Karpas-422 (cell line): ENCODE measurements around the gene ALOXE3. TPM values are rescaled to one million over a fixed set of nuclear protein-coding genes. Genes with fewer than 3 reads are reported as not detected.

Source experiments
- DNase-seq: peaks from one replicate; pipeline ENCODE4 v3.0.0-alpha.2; 2015
- H2AFZ ChIP-seq: fragments of 200-600 bp; sonication (generic); 2 replicates; pipeline ENCODE4 v1.6.1; 2014; ENCODE audit warnings: antibody characterized with exemption, low read length, mixed read lengths
- H3K27ac ChIP-seq: fragments of 200-600 bp; sonication (generic); 2 replicates; pipeline ENCODE4 v1.5.1; 2014; ENCODE audit warnings: mild to moderate bottlenecking, low read length, moderate library complexity
- H3K27me3 ChIP-seq: fragments of 200-600 bp; sonication (generic); 2 replicates; pipeline ENCODE4 v1.6.1; 2014; ENCODE audit warnings: low read length, mixed read lengths
- H3K36me3 ChIP-seq: fragments of 200-600 bp; sonication (generic); 2 replicates; pipeline ENCODE4 v1.6.1; 2014; ENCODE audit warnings: low read length, mixed read lengths; ENCODE audit not compliant: insufficient read depth
- H3K4me1 ChIP-seq: fragments of 200-600 bp; sonication (generic); 2 replicates; pipeline ENCODE4 v1.6.1; 2014; ENCODE audit warnings: mild to moderate bottlenecking, low read length, mixed read lengths
- H3K4me2 ChIP-seq: fragments of 200-600 bp; sonication (generic); 2 replicates; pipeline ENCODE4 v1.6.1; 2014; ENCODE audit warnings: low read length, low read depth, mild to moderate bottlenecking; ENCODE audit not compliant: poor library complexity, severe bottlenecking
- H3K4me3 ChIP-seq: fragments of 200-600 bp; sonication (generic); 2 replicates; pipeline ENCODE4 v1.5.1; 2014; ENCODE audit warnings: mild to moderate bottlenecking, antibody characterized with exemption, low read length, mixed read lengths
- H3K79me2 ChIP-seq: fragments of 200-600 bp; sonication (generic); 2 replicates; pipeline ENCODE4 v1.6.1; 2014; ENCODE audit warnings: mild to moderate bottlenecking, low read length, mixed read lengths
- H3K9ac ChIP-seq: fragments of 200-600 bp; sonication (generic); 2 replicates; pipeline ENCODE4 v1.6.0; 2014; ENCODE audit warnings: low read length
- H3K9me2 ChIP-seq: fragments of 200-600 bp; sonication (generic), shearing (Covaris generic); replicated peaks from 2 replicates; pipeline ENCODE4 v1.6.0; 2014; ENCODE audit warnings: mild to moderate bottlenecking, low read length, moderate library complexity; ENCODE audit not compliant: insufficient read depth
- H3K9me3 ChIP-seq: fragments of 300-700, 200-600 bp; sonication (generic); 2 replicates; pipeline ENCODE4 v1.6.1; 2014; ENCODE audit warnings: low read length, mixed read lengths
- H4K20me1 ChIP-seq: fragments of 200-600 bp; sonication (generic); 2 replicates; pipeline ENCODE4 v1.6.1; 2014; ENCODE audit warnings: mild to moderate bottlenecking, antibody characterized with exemption, low read length, low read depth; ENCODE audit not compliant: insufficient read depth
- total RNA-seq: library from RNA; depleted of rRNA; stranded (reverse); fragments of >200 nt; shearing (Covaris generic); gene quantifications from 2 replicates; pipeline ENCODE4 v1.2.3, GENCODE V29; 2014; ENCODE audit warnings: low replicate concordance

The ALOXE3 gene
- total RNA-seq, 1 experiment from 2014 or later = not detected

- H3K4me2 ChIP-seq = no peak overlapping the region
- no peaks in the 10 kb centered on the region for H3K9me2 ChIP-seq
- H3K79me2 ChIP-seq = no peaks in the 10 kb centered on the region
- H3K27ac ChIP-seq = no peak overlapping the region
- H4K20me1 ChIP-seq = no peaks in the 10 kb centered on the region
- H3K27me3 ChIP-seq = no peaks in the 10 kb centered on the region
- peak; percentile 89 for DNase-seq
- no peak overlapping the region for H3K4me3 ChIP-seq
- no peaks in the 10 kb centered on the region for H3K9me3 ChIP-seq
- no peak overlapping the region for H2AFZ ChIP-seq
- H3K36me3 ChIP-seq = no peaks in the 10 kb centered on the region
- H3K4me1 ChIP-seq = no peaks in the 10 kb centered on the region
- H3K9ac ChIP-seq = no peak overlapping the region
These were observed 44.5 kb downstream of the ALOXE3 start for GRCh38 chr17:8073627-8074484.

- H3K27ac ChIP-seq = no peak overlapping the region
- H3K36me3 ChIP-seq = no peaks in the 10 kb centered on the region
- H3K27me3 ChIP-seq = no peaks in the 10 kb centered on the region
- no peak for DNase-seq
- H3K4me3 ChIP-seq = no peak overlapping the region
- no peaks in the 10 kb centered on the region for H4K20me1 ChIP-seq
- H3K4me2 ChIP-seq = no peak overlapping the region
- H3K79me2 ChIP-seq = no peaks in the 10 kb centered on the region
- H3K9me2 ChIP-seq = no peaks in the 10 kb centered on the region
- H3K9me3 ChIP-seq = no peaks in the 10 kb centered on the region
- no peak overlapping the region for H2AFZ ChIP-seq
- H3K4me1 ChIP-seq = no peaks in the 10 kb centered on the region
- no peak overlapping the region for H3K9ac ChIP-seq
These were observed 45.4 kb downstream of the ALOXE3 start for GRCh38 chr17:8072729-8073461.

GRCh38 chr17:8072341-8072728 lies 46.0 kb downstream of the ALOXE3 start:
- Histone ChIP-seq H2AFZ (no peak overlapping the region), H3K9ac (no peak overlapping the region), H3K4me2 (no peak overlapping the region)

GRCh38 chr17:8071496-8071895 lies 46.8 kb downstream of the ALOXE3 start:
- H3K79me2 ChIP-seq = no peaks in the 10 kb centered on the region
- no peaks in the 10 kb centered on the region for H3K4me1 ChIP-seq
- DNase-seq = no peak
- H2AFZ ChIP-seq = no peak overlapping the region
- H4K20me1 ChIP-seq = no peaks in the 10 kb centered on the region
- H3K4me3 ChIP-seq = no peak overlapping the region
- no peaks in the 10 kb centered on the region for H3K36me3 ChIP-seq
- no peaks in the 10 kb centered on the region for H3K9me2 ChIP-seq
- H3K27me3 ChIP-seq = no peaks in the 10 kb centered on the region
- H3K9me3 ChIP-seq = no peaks in the 10 kb centered on the region
- no peak overlapping the region for H3K27ac ChIP-seq
- no peak overlapping the region for H3K4me2 ChIP-seq
- H3K9ac ChIP-seq = no peak overlapping the region

More at GRCh38 chr17:8072341-8072728, 46.0 kb downstream of the ALOXE3 start:
- Histone ChIP-seq H3K9me2 (no peaks in the 10 kb centered on the region), H3K27ac (no peak overlapping the region), H3K9me3 (no peaks in the 10 kb centered on the region), H3K79me2 (no peaks in the 10 kb centered on the region), H3K4me3 (no peak overlapping the region), H3K4me1 (no peaks in the 10 kb centered on the region), H3K36me3 (no peaks in the 10 kb centered on the region), H4K20me1 (no peaks in the 10 kb centered on the region), H3K27me3 (no peaks in the 10 kb centered on the region)
- no peak for DNase-seq

GRCh38 chr17:8069587-8069860 lies 48.8 kb downstream of the ALOXE3 start:
- DNase-seq = no peak
- H3K4me3 ChIP-seq = no peak overlapping the region
- H3K27me3 ChIP-seq = no peaks in the 10 kb centered on the region
- H3K9me2 ChIP-seq = no peaks in the 10 kb centered on the region
- no peaks in the 10 kb centered on the region for H4K20me1 ChIP-seq
- H2AFZ ChIP-seq = no peak overlapping the region
- no peak overlapping the region for H3K9ac ChIP-seq
- H3K9me3 ChIP-seq = no peaks in the 10 kb centered on the region
- H3K36me3 ChIP-seq = no peaks in the 10 kb centered on the region
- H3K27ac ChIP-seq = no peak overlapping the region
- no peak overlapping the region for H3K4me2 ChIP-seq
- no peaks in the 10 kb centered on the region for H3K79me2 ChIP-seq
- no peaks in the 10 kb centered on the region for H3K4me1 ChIP-seq

- H4K20me1 ChIP-seq = no peaks in the 10 kb centered on the region
- no peak overlapping the region for H2AFZ ChIP-seq
- no peaks in the 10 kb centered on the region for H3K4me1 ChIP-seq
- no peaks in the 10 kb centered on the region for H3K9me3 ChIP-seq
- DNase-seq = no peak
- no peak overlapping the region for H3K9ac ChIP-seq
- no peaks in the 10 kb centered on the region for H3K9me2 ChIP-seq
- H3K36me3 ChIP-seq = no peaks in the 10 kb centered on the region
- H3K79me2 ChIP-seq = no peaks in the 10 kb centered on the region
- H3K4me3 ChIP-seq = no peak overlapping the region
- no peaks in the 10 kb centered on the region for H3K27me3 ChIP-seq
- no peak overlapping the region for H3K27ac ChIP-seq
- no peak overlapping the region for H3K4me2 ChIP-seq
These were observed 49.4 kb downstream of the ALOXE3 start for GRCh38 chr17:8068736-8069586.

- no peak for DNase-seq
- H3K9me3 ChIP-seq = no peaks in the 10 kb centered on the region
- no peaks in the 10 kb centered on the region for H3K27me3 ChIP-seq
These were observed 50.5 kb downstream of the ALOXE3 start for GRCh38 chr17:8067806-8068205.

More at GRCh38 chr17:8067806-8068205, 50.5 kb downstream of the ALOXE3 start:
- Histone ChIP-seq H3K36me3 (no peaks in the 10 kb centered on the region), H2AFZ (no peak overlapping the region), H4K20me1 (no peaks in the 10 kb centered on the region), H3K4me2 (no peak overlapping the region), H3K4me1 (peaks cover 4% of the 10 kb centered on the region), H3K9me2 (no peaks in the 10 kb centered on the region), H3K79me2 (no peaks in the 10 kb centered on the region), H3K27ac (no peak overlapping the region), H3K4me3 (no peak overlapping the region), H3K9ac (no peak overlapping the region)
